ENCODE measurements around the gene PSME1.

Gene PSME1

GRCh38 chr14:24149302-24149969 lies 13.4 kb downstream of the PSME1 start:
- H3K4me3 ChIP-seq (ENCODE audit: low read depth, low read length) = no peak overlapping the region
- H3K27me3 ChIP-seq (ENCODE audit: insufficient read depth, low read depth, severe bottlenecking) = no peaks in the 10 kb centered on the region
- no peak for TF ChIP-seq CTCF (IDR thresholded peaks at IDR 0.05; ENCODE audit: low read depth, low read length)
- peaks cover 59% of the 10 kb centered on the region for H3K36me3 ChIP-seq
- DNase-seq = no peak
- H3K9me3 ChIP-seq (ENCODE audit: severe bottlenecking) = no peaks in the 10 kb centered on the region
- no peak overlapping the region for H3K27ac ChIP-seq

- no peak for TF ChIP-seq CTCF (IDR thresholded peaks at IDR 0.05; ENCODE audit: low read depth, low read length)
- no peaks in the 10 kb centered on the region for H3K9me3 ChIP-seq (ENCODE audit: severe bottlenecking)
- no peak overlapping the region for H3K27ac ChIP-seq
- H3K27me3 ChIP-seq (ENCODE audit: insufficient read depth, low read depth, severe bottlenecking) = no peaks in the 10 kb centered on the region
- DNase-seq = no peak
- peaks cover 60% of the 10 kb centered on the region for H3K36me3 ChIP-seq
- no peak overlapping the region for H3K4me3 ChIP-seq (ENCODE audit: low read depth, low read length)
Observed at GRCh38 chr14:24150061-24150460, 14.1 kb downstream of the PSME1 start.

- Histone ChIP-seq H3K36me3 (peaks cover 65% of the 10 kb centered on the region), H3K27ac (no peak overlapping the region), H3K9me3 (ENCODE audit: severe bottlenecking) (no peaks in the 10 kb centered on the region), H3K27me3 (ENCODE audit: insufficient read depth, low read depth, severe bottlenecking) (no peaks in the 10 kb centered on the region), H3K4me3 (ENCODE audit: low read depth, low read length) (no peak overlapping the region)
- DNase-seq = no peak
- no peak for TF ChIP-seq CTCF (IDR thresholded peaks at IDR 0.05; ENCODE audit: low read depth, low read length)
Observed at GRCh38 chr14:24150567-24150966, 14.6 kb downstream of the PSME1 start.

- Histone ChIP-seq H3K9me3 (ENCODE audit: severe bottlenecking) (no peaks in the 10 kb centered on the region), H3K4me3 (ENCODE audit: low read depth, low read length) (no peak overlapping the region), H3K27me3 (ENCODE audit: insufficient read depth, low read depth, severe bottlenecking) (no peaks in the 10 kb centered on the region), H3K27ac (no peak overlapping the region), H3K36me3 (peaks cover 70% of the 10 kb centered on the region)
- no peak for TF ChIP-seq CTCF (IDR thresholded peaks at IDR 0.05; ENCODE audit: low read depth, low read length)
- no peak for DNase-seq
Observed at GRCh38 chr14:24150993-24151392, 15.0 kb downstream of the PSME1 start.

- no peak for TF ChIP-seq CTCF (IDR thresholded peaks at IDR 0.05; ENCODE audit: low read depth, low read length)
- no peak overlapping the region for H3K27ac ChIP-seq
- DNase-seq = no peak
- H3K27me3 ChIP-seq (ENCODE audit: insufficient read depth, low read depth, severe bottlenecking) = no peaks in the 10 kb centered on the region
- no peaks in the 10 kb centered on the region for H3K9me3 ChIP-seq (ENCODE audit: severe bottlenecking)
- H3K36me3 ChIP-seq = peaks cover 74% of the 10 kb centered on the region
- no peak overlapping the region for H3K4me3 ChIP-seq (ENCODE audit: low read depth, low read length)
Observed at GRCh38 chr14:24151404-24152080, 15.5 kb downstream of the PSME1 start.

Data from WERI-Rb-1 (cell line).